ENCODE measurements around the gene CCDC50.

GRCh38 chr3:191368755-191369615 lies 39.8 kb downstream of the CCDC50 start:
- TF ChIP-seq CTCF (conservative IDR thresholded peaks at IDR 0.05; ENCODE audit: low read depth, low read length) (no peak), EZH2 (IDR thresholded peaks at IDR 0.05; ENCODE audit: borderline replicate concordance, low read depth, low read length, poor library complexity, severe bottlenecking) (no peak)
